ENCODE measurements around the gene LRIG2. TPM values are rescaled to one million over a fixed set of nuclear protein-coding genes. Genes with fewer than 3 reads are reported as not detected.
"Not testable (repeated sequence)": the region's sequence is repeated elsewhere in the genome, so short reads cannot be mapped to it uniquely, and the experiment has no call there.

The LRIG2 gene
- total and polyA plus RNA-seq, 2 donors (not counting 3 experiments of a cell fraction or from before 2014, with no cell fraction given) = 8.4 to 20.1 TPM

GRCh38 chr1:113156368-113156767 is 83.4 kb downstream of the LRIG2 start:
- DNase-seq (ENCODE audit: low read depth, low spot score) = no peak
- H3K27me3 ChIP-seq (ENCODE audit: control insufficient read depth in 2 of 2, insufficient read depth in 2 of 2, low read length in 2 of 2) = peaks cover 0 to 6% of the 10 kb centered on the region in 2 experiments
- H4K20me1 ChIP-seq (replicated peaks; ENCODE audit: control insufficient read depth, extremely low read depth, insufficient read depth, low read length) = no peaks in the 10 kb centered on the region
- H3K9me1 ChIP-seq (replicated peaks; ENCODE audit: control insufficient read depth, extremely low read depth, insufficient read depth, low read length) = no peaks in the 10 kb centered on the region
- TF ChIP-seq MAX (IDR thresholded peaks at IDR 0.05; ENCODE audit: insufficient read depth, insufficient read length) (no peak), CTCF (IDR thresholded peaks at IDR 0.05; ENCODE audit: extremely low read depth in 1 of 2, insufficient read depth in 1 of 2, low read depth in 1 of 2, low read length in 2 of 2) (no peak), GATA2 (IDR thresholded peaks at IDR 0.05; ENCODE audit: insufficient read depth, insufficient read length, low read depth, low read length) (no peak), JUN (IDR thresholded peaks at IDR 0.05; ENCODE audit: borderline replicate concordance, insufficient read depth, insufficient read length, low read depth) (no peak)
- H2AFZ ChIP-seq (ENCODE audit: low read depth, low read length) = no peak overlapping the region
- H3K4me2 ChIP-seq (ENCODE audit: insufficient read depth, low read length) = no peak overlapping the region
- BruUV-seq (replicated peaks) = no TSS peak
- H3K79me2 ChIP-seq (ENCODE audit: control insufficient read depth, insufficient read depth, low read length) = no peaks in the 10 kb centered on the region
- no peak for FAIRE-seq
- ChIA-PET CTCF (no interaction called here), POLR2A (no interaction called here)
- no peak overlapping the region for H3K9ac ChIP-seq (replicated peaks; ENCODE audit: extremely low read depth, insufficient read depth, low read length)
- dilution Hi-C loops (cut with MboI; ENCODE audit: extremely low pct_ligation_motif_present, low sequenced_read_pairs) (no loop called here), intact Hi-C loops (cut with micrococcal nuclease) (no loop called here)
- H3K4me1 ChIP-seq (ENCODE audit: control insufficient read depth, extremely low read depth, insufficient read depth, low read length) = no peaks in the 10 kb centered on the region
- H3K9me3 ChIP-seq (replicated peaks; ENCODE audit: control insufficient read depth, insufficient read depth, low read length) = no peaks in the 10 kb centered on the region
- no peak overlapping the region for H3K4me3 ChIP-seq (replicated peaks in 1 of 3; ENCODE audit: insufficient read depth in 1 of 3, low read depth in 1 of 3, low read length in 3 of 3)
- no peaks in the 10 kb centered on the region for H3K36me3 ChIP-seq (ENCODE audit: control insufficient read depth in 2 of 2, extremely low read depth in 1 of 2, insufficient read depth in 2 of 2, low read length in 2 of 2)
- H3K27ac ChIP-seq (ENCODE audit: insufficient read depth, low read depth, low read length) = no peak overlapping the region

GRCh38 chr1:113158743-113159142 is 85.7 kb downstream of the LRIG2 start:
- intact Hi-C loops (cut with micrococcal nuclease); dilution Hi-C loops (cut with MboI; ENCODE audit: extremely low pct_ligation_motif_present, low sequenced_read_pairs); H3K4me1 ChIP-seq (ENCODE audit: control insufficient read depth, extremely low read depth, insufficient read depth, low read length); FAIRE-seq; H3K9me1 ChIP-seq (replicated peaks; ENCODE audit: control insufficient read depth, extremely low read depth, insufficient read depth, low read length); H4K20me1 ChIP-seq (replicated peaks; ENCODE audit: control insufficient read depth, extremely low read depth, insufficient read depth, low read length); DNase-seq (ENCODE audit: low read depth, low spot score); POLR2A ChIA-PET; CTCF ChIA-PET; H3K9me3 ChIP-seq (replicated peaks; ENCODE audit: control insufficient read depth, insufficient read depth, low read length); H3K9ac ChIP-seq (replicated peaks; ENCODE audit: extremely low read depth, insufficient read depth, low read length); H3K36me3 ChIP-seq (ENCODE audit: control insufficient read depth in 2 of 2, extremely low read depth in 1 of 2, insufficient read depth in 2 of 2, low read length in 2 of 2); H2AFZ ChIP-seq (ENCODE audit: low read depth, low read length); H3K79me2 ChIP-seq (ENCODE audit: control insufficient read depth, insufficient read depth, low read length); H3K4me2 ChIP-seq (ENCODE audit: insufficient read depth, low read length); H3K27me3 ChIP-seq (ENCODE audit: control insufficient read depth in 2 of 2, insufficient read depth in 2 of 2, low read length in 2 of 2); H3K27ac ChIP-seq (ENCODE audit: insufficient read depth, low read depth, low read length); H3K4me3 ChIP-seq (replicated peaks in 1 of 3; ENCODE audit: insufficient read depth in 1 of 3, low read depth in 1 of 3, low read length in 3 of 3); BruUV-seq (replicated peaks): not testable (repeated sequence)
